HG02678 (cell line): ENCODE results near the gene SYT2.
"Not testable (repeated sequence)": the region's sequence is repeated elsewhere in the genome, so short reads cannot be mapped to it uniquely, and the experiment has no call there.

Experiments used
- ATAC-seq: cut with Tn5 transposase; IDR thresholded peaks from one replicate; pipeline ENCODE4 v1.9.1; 2021; ENCODE audit warnings: mild to moderate bottlenecking, moderate library complexity; ENCODE audit not compliant: unreplicated experiment

Gene SYT2

DNA sequence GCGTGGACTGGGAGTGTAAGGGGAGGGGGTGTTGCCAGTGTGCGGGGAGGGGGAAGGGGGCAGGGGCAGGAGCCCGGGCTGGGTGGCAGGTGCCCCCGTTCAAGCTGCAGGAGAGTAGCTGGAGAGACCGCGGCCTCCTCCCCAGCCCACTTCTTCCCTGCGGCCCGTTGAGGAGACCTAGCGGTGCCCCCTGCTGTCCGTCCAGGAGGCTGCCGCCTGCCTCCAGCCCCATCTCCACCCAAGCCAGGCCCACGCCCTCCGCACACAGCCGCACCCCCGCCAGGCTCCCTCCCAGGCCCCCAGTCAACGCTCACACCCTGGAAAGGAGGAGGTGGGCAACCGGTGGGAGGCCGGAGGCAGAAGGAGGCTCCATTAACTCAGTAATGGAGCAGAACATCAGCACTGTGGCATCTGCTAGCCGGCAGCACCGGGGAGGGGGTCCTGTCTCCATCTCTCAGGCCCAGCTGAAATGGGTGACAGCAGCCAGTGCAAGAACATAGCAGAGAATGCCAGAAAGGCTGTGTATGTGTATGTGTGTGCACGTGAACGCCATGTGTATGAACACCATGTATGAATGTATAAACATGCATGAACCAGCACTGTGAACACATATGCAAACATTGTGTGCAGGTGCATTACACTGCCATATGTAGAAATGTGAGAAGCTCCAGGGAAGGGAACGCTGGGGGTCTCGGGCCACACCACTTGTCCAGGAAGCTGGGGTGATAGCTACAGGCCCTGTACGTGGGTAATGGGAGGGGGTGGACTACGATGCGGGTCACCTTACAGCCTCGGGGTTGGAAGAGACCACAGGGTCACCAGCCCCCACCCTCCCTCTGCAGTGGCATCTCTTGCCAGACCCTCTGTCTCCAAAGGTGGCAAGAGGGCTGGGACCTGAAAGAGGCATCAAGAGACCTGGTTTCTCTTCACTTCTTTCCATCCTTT lies 84.6 kb downstream of the SYT2 start:
- ATAC-seq: peak; percentile 55

DNA sequence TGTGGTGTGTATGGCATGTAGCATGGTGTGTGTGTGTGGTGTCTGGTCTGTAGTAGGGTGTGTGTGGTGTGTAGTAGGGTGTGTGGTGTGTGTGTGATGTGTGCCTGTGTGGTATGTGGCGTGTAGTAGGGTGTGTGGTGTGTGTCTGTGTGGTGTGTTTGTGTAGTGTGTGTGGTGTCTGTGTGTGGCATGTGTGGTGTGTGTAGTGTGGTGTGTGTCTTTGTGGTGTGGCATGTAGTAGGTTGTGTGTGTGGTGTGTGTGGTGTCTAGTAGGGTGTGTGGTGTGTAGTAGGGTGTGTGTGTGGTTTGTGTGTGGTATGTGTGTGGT lies 85.5 kb downstream of the SYT2 start:
- no peak for ATAC-seq

- no peak for ATAC-seq
These were observed 86.0 kb downstream of the SYT2 start for GRCh38 chr1:202624088-202624780.

DNA sequence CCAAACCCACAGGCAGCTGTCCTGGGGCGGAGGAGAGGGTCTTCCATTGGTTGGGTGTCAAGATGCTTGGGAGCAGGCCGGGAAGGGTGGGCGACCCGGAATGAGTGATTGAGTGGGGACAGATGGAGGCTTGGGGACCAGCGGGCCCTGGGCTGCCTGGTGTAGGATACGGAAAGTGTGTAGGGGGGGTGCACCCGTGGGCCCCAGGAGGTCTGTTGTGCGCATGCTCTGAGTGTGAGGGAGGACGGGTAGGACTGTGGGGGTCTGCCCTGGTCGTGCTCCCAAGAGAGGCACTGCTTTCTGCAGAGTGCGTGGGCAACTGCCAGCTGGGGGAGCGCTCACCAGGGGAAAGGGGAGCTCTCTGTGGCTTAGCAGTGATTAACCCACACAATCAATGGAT lies 86.8 kb downstream of the SYT2 start:
- ATAC-seq: not testable (repeated sequence)

GRCh38 chr1:202623075-202623474 lies 87.2 kb downstream of the SYT2 start:
- ATAC-seq: no peak

- ATAC-seq: no peak
These were observed 87.9 kb downstream of the SYT2 start for GRCh38 chr1:202622388-202622787.

DNA sequence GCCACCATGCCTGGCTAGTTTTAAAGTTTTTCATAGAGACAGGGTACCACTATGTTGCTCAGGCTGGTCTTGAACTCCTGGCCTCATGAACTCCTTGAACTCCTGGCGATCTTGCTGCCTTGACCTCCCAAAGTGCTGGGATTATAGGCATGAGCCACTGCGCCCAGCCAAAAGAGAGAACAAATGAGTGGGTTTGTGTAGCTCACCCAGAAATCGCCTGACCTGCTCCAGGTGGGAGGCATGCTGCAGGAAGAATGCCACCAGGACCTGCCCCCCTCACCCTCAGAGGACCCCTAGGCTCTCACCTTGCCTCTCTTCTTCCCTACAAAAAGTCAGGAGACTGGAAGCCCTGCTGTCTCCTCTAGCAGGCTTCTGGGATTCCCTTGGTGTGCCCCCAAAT lies 88.8 kb downstream of the SYT2 start:
- no peak for ATAC-seq

DNA sequence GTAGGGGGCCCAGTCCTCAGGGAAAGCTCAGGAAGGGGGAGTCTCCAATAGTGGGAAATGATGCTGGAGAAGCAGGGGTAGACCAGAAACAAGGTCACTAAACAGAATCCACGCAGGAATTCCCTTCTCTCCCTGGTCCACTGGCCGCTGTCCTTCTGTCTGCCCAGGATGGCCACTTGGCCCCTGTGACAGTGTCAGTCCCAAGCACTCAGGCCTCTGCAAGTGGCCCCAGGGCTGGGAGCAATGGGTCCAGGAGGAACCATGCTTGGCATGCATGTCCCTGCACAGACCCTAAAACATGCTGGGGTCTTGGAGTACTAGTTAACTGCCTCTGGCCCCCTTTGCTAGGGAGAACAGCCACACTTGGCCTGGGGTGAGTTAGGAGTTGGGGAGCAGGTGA lies 90.2 kb downstream of the SYT2 start:
- ATAC-seq: not testable (repeated sequence)

DNA sequence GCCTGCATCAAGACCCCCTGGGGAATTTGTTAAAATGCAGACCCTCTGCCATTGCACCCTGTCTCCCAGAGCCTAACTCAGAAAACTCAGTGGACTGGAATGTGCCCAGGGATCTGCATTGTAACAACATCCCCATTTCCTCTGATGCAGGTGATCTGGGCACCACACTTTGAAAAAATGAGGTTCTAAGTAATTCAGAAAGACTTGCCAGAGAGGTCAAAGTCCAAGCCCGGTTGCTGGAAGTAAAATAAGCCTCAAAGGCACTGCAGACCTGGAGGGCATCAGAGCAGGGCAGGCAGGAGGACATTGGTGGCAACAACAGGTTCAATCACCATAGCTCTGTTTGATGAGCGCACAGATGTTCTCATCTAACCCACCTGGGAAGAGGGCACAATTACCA lies 90.7 kb downstream of the SYT2 start:
- ATAC-seq: no peak

DNA sequence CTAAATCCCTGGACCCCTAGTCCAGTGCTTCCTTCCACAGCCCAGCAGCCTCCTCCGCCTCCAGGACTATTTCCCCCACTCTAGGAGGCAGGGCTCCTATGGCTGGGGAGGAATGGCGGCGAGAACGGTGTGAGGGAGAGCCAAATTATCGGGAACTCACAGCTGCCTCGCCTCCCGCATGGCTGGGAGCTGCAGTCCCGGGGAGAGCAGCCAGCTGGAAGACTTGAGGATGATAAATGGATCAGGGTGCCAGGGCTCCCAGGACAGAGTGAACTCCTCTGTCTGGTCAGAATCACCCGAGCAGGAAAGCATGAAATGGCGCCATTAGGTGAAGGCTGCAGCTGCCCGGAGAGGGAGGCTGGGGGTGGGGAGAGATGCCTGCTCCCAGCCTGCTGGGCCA lies 91.2 kb downstream of the SYT2 start:
- ATAC-seq: not testable (repeated sequence)

DNA sequence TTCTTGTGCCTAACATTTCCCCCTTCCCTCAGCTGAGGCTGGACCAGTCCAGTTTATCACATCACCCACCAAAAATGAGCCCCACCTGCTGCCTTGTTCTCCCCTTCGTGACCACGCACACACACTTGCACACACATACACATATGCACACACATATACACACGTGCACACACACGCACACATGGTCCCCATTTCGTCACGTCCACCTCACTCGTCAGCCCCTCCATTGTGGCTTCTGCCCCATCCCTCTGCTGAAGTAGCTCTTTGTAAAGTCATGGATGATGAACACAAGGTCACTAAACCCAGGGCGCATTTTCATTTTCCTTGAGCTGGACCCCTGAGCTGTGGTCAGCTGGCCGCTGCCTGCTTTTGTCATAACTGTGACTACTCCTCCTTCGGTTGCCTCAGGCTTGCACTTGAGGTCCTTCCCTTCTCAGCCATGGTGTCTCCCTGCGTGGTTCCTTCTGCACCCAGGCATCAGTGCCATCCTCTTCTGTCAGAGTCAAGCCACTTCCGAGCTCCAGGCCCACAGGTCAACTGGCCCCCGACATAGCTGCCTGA lies 93.8 kb downstream of the SYT2 start:
- ATAC-seq: peak; percentile 19

DNA sequence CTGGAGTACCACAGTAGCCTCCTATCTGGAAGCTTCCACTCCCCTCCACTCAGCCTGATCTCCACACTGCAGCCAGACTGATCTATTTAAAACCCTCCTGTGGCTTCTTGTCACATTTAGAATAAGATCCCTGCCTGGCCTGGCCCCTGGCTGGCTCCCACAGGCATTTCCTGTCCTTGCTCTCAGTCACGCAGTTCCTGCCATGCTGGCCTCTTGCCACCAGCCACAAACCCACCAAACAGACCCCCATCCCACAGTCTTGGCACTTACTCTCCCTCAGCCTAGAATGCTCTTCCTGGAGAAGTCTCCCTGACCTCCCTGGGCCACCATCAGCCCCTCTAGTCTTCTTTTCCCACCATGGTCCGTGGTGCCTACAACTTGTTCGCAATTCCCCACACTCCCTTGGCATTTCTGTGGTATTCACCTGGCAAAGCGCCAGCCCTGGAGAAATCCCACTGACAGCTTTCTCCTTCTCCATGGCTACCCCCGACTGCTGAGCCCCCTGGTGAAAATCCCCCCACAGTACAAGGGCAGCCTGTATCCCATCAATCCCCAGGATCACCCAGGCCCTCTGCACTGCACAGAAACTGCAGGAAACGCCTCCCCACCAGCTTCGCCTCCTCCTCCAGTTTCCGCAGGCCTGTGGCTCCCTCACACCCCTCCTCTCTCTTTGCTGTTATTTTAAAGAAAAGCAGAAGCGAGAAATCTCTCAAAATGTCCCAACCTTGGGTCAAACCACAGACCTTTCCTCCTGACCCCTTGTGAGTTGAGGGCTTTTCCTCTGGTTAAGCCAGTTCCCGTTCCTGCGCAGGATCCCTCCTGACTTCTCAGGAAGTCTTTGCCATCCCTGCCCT lies 94.5 kb downstream of the SYT2 start:
- ATAC-seq: peak; percentile 76

DNA sequence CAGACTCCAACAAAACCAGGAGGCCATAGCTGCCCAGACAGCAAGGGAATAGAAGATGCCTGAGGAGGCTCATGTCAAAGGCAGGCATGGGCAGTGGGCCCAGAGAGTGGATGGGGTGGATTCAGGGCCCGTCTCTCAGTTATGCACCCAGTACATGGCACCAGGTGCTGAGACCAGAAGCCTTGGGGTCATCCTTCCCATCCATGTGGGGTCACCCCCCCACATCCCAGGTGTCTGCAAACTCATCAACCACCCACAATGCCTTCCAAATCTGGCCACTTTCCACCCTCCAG lies 95.1 kb downstream of the SYT2 start:
- ATAC-seq: not testable (repeated sequence)

GRCh38 chr1:202614363-202615207 lies 95.7 kb downstream of the SYT2 start:
- ATAC-seq: not testable (repeated sequence)

DNA sequence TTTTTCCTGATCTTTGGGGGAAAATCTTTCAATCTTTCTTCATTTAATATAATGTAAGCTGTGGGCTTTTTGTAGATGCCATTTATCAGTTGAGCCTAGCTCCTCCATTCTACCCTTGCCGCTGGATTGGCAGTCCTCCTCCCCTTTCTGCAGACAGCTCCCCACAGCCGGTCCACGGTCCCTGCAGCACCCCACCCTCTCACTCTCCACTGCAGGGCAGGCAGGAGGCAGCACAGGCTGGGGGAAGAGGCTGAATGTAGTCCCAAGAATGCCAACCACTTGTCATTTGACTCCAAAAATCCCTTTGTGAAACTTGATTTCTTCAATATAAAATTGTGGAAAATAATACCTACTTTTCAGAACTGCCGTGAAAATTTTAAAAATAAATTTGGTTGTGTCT lies 96.7 kb downstream of the SYT2 start:
- no peak for ATAC-seq

- not testable (repeated sequence) for ATAC-seq
These were observed 98.2 kb downstream of the SYT2 start for GRCh38 chr1:202612036-202612435.

GRCh38 chr1:202605515-202605914 lies 104.7 kb downstream of the SYT2 start:
- no peak for ATAC-seq

DNA sequence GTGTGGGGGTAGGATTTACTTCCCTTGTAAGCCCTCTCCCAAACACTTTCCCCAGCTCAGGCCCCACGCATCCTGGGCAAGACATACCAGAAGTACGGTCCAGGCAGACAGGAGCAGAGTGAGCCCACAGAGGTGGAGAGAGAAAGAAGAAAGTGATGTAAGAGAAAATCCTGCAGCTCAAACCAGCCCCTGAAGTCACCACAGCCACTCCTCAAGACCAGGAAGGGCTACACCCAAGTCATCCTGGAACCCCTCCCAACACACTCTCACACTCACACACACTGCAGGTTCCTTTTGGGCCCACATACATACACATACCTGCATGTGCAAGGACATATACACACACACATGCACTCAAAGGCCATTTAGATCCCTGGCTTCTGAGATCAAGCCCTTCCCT lies 106.8 kb downstream of the SYT2 start:
- no peak for ATAC-seq

DNA sequence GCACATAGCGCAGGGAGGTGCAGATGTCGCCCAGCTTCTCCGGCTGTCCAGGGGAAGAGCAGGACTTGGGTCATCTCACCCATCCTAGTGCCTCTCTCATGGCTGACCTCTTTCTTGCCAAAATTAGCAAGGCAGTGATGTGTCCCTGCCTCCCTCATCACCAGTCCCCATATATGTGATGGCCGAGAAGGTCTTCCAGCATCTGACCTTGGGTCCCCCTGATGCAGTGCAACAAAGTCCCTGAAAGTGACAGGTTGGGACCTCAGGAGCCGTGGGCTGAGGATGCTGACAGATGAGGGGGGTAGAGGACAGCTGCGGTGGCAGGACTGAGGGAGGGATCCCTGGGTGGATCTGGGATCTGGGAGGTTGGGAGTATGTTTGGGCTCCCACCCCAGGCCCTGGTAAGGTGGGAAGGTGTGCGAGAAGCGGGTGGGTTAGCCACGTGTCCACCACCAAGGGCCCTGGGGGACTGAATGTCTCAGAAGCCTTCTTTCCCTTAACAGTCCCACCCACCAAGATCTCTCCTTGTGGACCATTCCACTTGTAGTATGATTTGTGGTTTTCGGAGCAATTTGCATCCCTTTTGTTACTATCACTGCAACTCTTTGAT lies 109.7 kb downstream of the SYT2 start:
- no peak for ATAC-seq
